ENCODE measurements around the gene DUSP16.

DNA sequence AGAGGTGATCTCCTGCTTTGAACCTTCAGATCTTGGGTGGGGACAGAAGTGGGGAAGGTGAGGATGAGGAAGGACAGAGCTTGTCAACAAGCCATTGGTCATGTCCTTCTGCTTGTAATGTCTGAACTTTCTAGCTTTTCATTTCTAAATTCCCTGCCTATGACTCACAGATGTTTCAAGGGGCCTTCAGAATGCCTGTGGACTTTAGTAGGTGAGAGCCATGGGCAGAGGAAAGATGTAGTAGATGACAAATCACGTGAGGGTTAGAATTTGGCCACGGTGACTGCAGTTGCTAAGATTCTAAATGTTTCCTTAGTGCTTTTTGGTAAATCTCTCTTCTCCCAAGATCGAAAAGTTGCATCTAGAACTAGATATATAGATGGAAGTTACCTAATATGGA lies 30.3 kb upstream of the DUSP16 start:
- TF ChIP-seq, protein P1, sequence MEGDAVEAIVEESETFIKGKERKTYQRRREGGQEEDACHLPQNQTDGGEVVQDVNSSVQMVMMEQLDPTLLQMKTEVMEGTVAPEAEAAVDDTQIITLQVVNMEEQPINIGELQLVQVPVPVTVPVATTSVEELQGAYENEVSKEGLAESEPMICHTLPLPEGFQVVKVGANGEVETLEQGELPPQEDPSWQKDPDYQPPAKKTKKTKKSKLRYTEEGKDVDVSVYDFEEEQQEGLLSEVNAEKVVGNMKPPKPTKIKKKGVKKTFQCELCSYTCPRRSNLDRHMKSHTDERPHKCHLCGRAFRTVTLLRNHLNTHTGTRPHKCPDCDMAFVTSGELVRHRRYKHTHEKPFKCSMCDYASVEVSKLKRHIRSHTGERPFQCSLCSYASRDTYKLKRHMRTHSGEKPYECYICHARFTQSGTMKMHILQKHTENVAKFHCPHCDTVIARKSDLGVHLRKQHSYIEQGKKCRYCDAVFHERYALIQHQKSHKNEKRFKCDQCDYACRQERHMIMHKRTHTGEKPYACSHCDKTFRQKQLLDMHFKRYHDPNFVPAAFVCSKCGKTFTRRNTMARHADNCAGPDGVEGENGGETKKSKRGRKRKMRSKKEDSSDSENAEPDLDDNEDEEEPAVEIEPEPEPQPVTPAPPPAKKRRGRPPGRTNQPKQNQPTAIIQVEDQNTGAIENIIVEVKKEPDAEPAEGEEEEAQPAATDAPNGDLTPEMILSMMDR (IDR thresholded peaks at IDR 0.05) = no peak
- no peak for TF ChIP-seq POLR2A (IDR thresholded peaks at IDR 0.05)
- TF ChIP-seq EP300 (IDR thresholded peaks at IDR 0.05) = no peak
- no peak for TF ChIP-seq POLR2AphosphoS5 (IDR thresholded peaks at IDR 0.05)

All from sigmoid colon (tissue), 4 donors.